ENCODE data around the gene EGLN1. TPM values are rescaled to one million over a fixed set of nuclear protein-coding genes. Genes with fewer than 3 reads are reported as not detected.
"Not testable (repeated sequence)": the region's sequence is repeated elsewhere in the genome, so short reads cannot be mapped to it uniquely, and the experiment has no call there.

Gene EGLN1
- total RNA-seq, 1 experiment from 2014 or later: 26.7 TPM

GRCh38 chr1:231465051-231465450 lies 43.0 kb upstream of the EGLN1 start:
- no peak overlapping the region for H3K4me3 Mint-ChIP-seq (ENCODE audit: unreplicated experiment)
- Histone ChIP-seq H3K27me3 (replicated peaks; ENCODE audit: control insufficient read depth, insufficient read depth, low read length) (no peaks in the 10 kb centered on the region), H3K4me1 (no peaks in the 10 kb centered on the region), H3K36me3 (ENCODE audit: control insufficient read depth, insufficient read depth, low read length) (no peaks in the 10 kb centered on the region), H3K4me3 (ENCODE audit: low read depth, low read length) (no peak overlapping the region), H3K9me3 (no peaks in the 10 kb centered on the region)
- no TSS peak for BruUV-seq (replicated peaks)
- no peaks in the 10 kb centered on the region for H3K9me3 Mint-ChIP-seq (ENCODE audit: unreplicated experiment)
- H3K36me3 Mint-ChIP-seq (ENCODE audit: insufficient read depth, unreplicated experiment): no peaks in the 10 kb centered on the region
- POLR2A ChIA-PET: no interaction called here
- TF ChIP-seq CTCF (IDR thresholded peaks at IDR 0.05; ENCODE audit: insufficient read depth in 1 of 2, low read depth in 1 of 2, low read length in 1 of 2, severe bottlenecking in 1 of 2, unreplicated experiment in 1 of 2): no peak
- intact Hi-C loops (cut with micrococcal nuclease; ENCODE audit: unreplicated experiment): no loop called here
- H3K27ac Mint-ChIP-seq (ENCODE audit: unreplicated experiment): no peak overlapping the region
- no peaks in the 10 kb centered on the region for H3K27me3 Mint-ChIP-seq (ENCODE audit: insufficient read depth, unreplicated experiment)
- H3K4me1 Mint-ChIP-seq (ENCODE audit: low read depth, unreplicated experiment): no peaks in the 10 kb centered on the region
- no peak for DNase-seq
- CTCF ChIA-PET: no interaction called here

DNA sequence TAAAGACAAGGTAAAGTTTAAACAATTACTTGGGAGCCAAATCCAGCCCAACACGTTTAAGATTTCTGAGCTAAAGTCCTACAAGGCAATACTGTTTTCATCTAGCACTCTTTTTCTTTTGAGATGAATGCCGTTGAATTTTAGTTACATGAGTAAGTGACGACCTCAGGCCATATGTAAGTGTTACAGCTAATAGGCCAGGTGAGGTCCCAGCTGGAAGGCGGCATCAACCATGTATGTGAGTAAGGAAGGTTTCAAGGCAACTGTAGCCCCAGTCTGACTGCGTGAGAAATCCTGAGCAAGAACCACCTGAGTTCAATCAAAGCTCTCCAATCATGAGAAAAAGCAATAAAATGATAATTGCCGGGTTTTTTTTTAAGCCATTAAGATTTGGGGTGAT lies 41.5 kb upstream of the EGLN1 start:
- Mint-ChIP-seq H3K4me1 (ENCODE audit: low read depth, unreplicated experiment) (no peaks in the 10 kb centered on the region), H3K27ac (ENCODE audit: unreplicated experiment) (no peak overlapping the region), H3K36me3 (ENCODE audit: insufficient read depth, unreplicated experiment) (no peaks in the 10 kb centered on the region), H3K27me3 (ENCODE audit: insufficient read depth, unreplicated experiment) (no peaks in the 10 kb centered on the region), H3K9me3 (ENCODE audit: unreplicated experiment) (no peaks in the 10 kb centered on the region), H3K4me3 (ENCODE audit: unreplicated experiment) (no peak overlapping the region)
- no TSS peak for BruUV-seq (replicated peaks)
- TF ChIP-seq CTCF (IDR thresholded peaks at IDR 0.05; ENCODE audit: insufficient read depth in 1 of 2, low read depth in 1 of 2, low read length in 1 of 2, severe bottlenecking in 1 of 2, unreplicated experiment in 1 of 2): no peak
- no peaks in the 10 kb centered on the region for H3K9me3 ChIP-seq
- CTCF ChIA-PET: no interaction called here
- intact Hi-C loops (cut with micrococcal nuclease; ENCODE audit: unreplicated experiment): no loop called here
- H3K27me3 ChIP-seq (replicated peaks; ENCODE audit: control insufficient read depth, insufficient read depth, low read length): no peaks in the 10 kb centered on the region
- no peaks in the 10 kb centered on the region for H3K4me1 ChIP-seq
- DNase-seq: no peak
- POLR2A ChIA-PET: no interaction called here
- no peaks in the 10 kb centered on the region for H3K36me3 ChIP-seq (ENCODE audit: control insufficient read depth, insufficient read depth, low read length)
- H3K4me3 ChIP-seq (ENCODE audit: low read depth, low read length): no peak overlapping the region

- ChIA-PET CTCF (no interaction called here), POLR2A (no interaction called here)
- H3K9me3 Mint-ChIP-seq (ENCODE audit: unreplicated experiment): peaks cover 14% of the 10 kb centered on the region
- Histone ChIP-seq H3K27me3 (replicated peaks; ENCODE audit: control insufficient read depth, insufficient read depth, low read length) (no peaks in the 10 kb centered on the region), H3K4me1 (no peaks in the 10 kb centered on the region), H3K4me3 (ENCODE audit: low read depth, low read length) (no peak overlapping the region), H3K36me3 (ENCODE audit: control insufficient read depth, insufficient read depth, low read length) (no peaks in the 10 kb centered on the region), H3K9me3 (peaks cover 7% of the 10 kb centered on the region)
- no peak for DNase-seq
- no peaks in the 10 kb centered on the region for H3K36me3 Mint-ChIP-seq (ENCODE audit: insufficient read depth, unreplicated experiment)
- TF ChIP-seq CTCF (IDR thresholded peaks at IDR 0.05; ENCODE audit: insufficient read depth in 1 of 2, low read depth in 1 of 2, low read length in 1 of 2, severe bottlenecking in 1 of 2, unreplicated experiment in 1 of 2): no peak
- no peak overlapping the region for H3K4me3 Mint-ChIP-seq (ENCODE audit: unreplicated experiment)
- intact Hi-C loops (cut with micrococcal nuclease; ENCODE audit: unreplicated experiment): no loop called here
- no TSS peak for BruUV-seq (replicated peaks)
- H3K27me3 Mint-ChIP-seq (ENCODE audit: insufficient read depth, unreplicated experiment): no peaks in the 10 kb centered on the region
- H3K27ac Mint-ChIP-seq (ENCODE audit: unreplicated experiment): no peak overlapping the region
- H3K4me1 Mint-ChIP-seq (ENCODE audit: low read depth, unreplicated experiment): no peaks in the 10 kb centered on the region
These were observed 38.5 kb upstream of the EGLN1 start for GRCh38 chr1:231460614-231461013.

DNA sequence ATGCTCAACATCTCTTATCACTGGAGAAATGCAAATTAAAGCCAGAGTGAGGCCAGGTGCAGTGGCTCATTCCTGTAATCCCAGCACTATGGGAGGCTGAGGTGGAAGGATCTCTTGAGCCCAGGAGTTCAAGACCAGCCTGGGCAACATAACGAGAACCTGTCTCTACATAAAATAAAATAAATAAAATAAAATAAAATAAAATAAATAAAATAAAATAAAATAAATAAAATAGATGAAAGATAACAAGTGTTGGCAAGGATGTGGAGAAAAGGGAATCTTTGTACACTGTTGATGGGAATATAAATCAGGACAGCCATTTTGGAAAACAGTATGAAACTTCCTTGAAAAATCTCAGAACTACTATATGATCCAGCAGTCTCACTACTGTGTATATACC lies 37.4 kb upstream of the EGLN1 start:
- H3K4me1 ChIP-seq; H3K27ac Mint-ChIP-seq (ENCODE audit: unreplicated experiment); DNase-seq; H3K9me3 ChIP-seq; H3K4me1 Mint-ChIP-seq (ENCODE audit: low read depth, unreplicated experiment); H3K36me3 ChIP-seq (ENCODE audit: control insufficient read depth, insufficient read depth, low read length); POLR2A ChIA-PET; H3K27me3 Mint-ChIP-seq (ENCODE audit: insufficient read depth, unreplicated experiment); H3K27me3 ChIP-seq (replicated peaks; ENCODE audit: control insufficient read depth, insufficient read depth, low read length); H3K4me3 Mint-ChIP-seq (ENCODE audit: unreplicated experiment); BruUV-seq (replicated peaks); intact Hi-C loops (cut with micrococcal nuclease; ENCODE audit: unreplicated experiment); H3K4me3 ChIP-seq (ENCODE audit: low read depth, low read length); H3K36me3 Mint-ChIP-seq (ENCODE audit: insufficient read depth, unreplicated experiment): not testable (repeated sequence)
- peaks cover 14% of the 10 kb centered on the region for H3K9me3 Mint-ChIP-seq (ENCODE audit: unreplicated experiment)
- CTCF ChIA-PET: interaction anchor here (0.6 kb wide), 1 partner anchor 910 kb away, joined by 3 read pairs; no protein-coding TSS in a partner anchor

DNA sequence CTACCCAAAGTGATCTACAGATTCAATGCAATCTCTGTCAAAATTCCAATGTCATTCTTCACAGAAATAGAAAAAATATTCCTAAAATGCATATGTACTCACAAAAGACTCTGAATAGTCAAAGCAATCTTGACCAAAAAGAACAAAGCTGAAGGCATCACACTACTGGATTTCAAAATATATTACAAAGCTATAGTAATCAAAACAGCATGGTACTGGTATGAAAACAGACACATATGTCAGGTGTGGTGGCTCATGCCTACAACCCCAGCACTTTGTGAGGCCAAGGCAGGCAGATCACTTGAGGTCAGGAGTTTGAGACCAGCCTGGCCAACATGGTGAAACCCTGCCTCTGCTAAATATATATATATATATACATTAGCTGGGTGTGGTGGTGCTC lies 35.9 kb upstream of the EGLN1 start:
- CTCF ChIA-PET: not testable (repeated sequence)

More for the DNA sequence above, 35.9 kb upstream of the EGLN1 start:
- H3K27me3 ChIP-seq (replicated peaks; ENCODE audit: control insufficient read depth, insufficient read depth, low read length); H3K9me3 ChIP-seq; POLR2A ChIA-PET; intact Hi-C loops (cut with micrococcal nuclease; ENCODE audit: unreplicated experiment); DNase-seq; BruUV-seq (replicated peaks); H3K27ac Mint-ChIP-seq (ENCODE audit: unreplicated experiment); H3K4me1 Mint-ChIP-seq (ENCODE audit: low read depth, unreplicated experiment); H3K4me3 Mint-ChIP-seq (ENCODE audit: unreplicated experiment); H3K4me3 ChIP-seq (ENCODE audit: low read depth, low read length); H3K36me3 ChIP-seq (ENCODE audit: control insufficient read depth, insufficient read depth, low read length); H3K4me1 ChIP-seq; H3K36me3 Mint-ChIP-seq (ENCODE audit: insufficient read depth, unreplicated experiment); H3K27me3 Mint-ChIP-seq (ENCODE audit: insufficient read depth, unreplicated experiment): not testable (repeated sequence)
- peaks cover 20% of the 10 kb centered on the region for H3K9me3 Mint-ChIP-seq (ENCODE audit: unreplicated experiment)

Measured in Caco-2 (cell line).